ENCODE measurements around the gene VSX2.
"Not testable (repeated sequence)": the region's sequence is repeated elsewhere in the genome, so short reads cannot be mapped to it uniquely, and the experiment has no call there.

VSX2 gene

DNA sequence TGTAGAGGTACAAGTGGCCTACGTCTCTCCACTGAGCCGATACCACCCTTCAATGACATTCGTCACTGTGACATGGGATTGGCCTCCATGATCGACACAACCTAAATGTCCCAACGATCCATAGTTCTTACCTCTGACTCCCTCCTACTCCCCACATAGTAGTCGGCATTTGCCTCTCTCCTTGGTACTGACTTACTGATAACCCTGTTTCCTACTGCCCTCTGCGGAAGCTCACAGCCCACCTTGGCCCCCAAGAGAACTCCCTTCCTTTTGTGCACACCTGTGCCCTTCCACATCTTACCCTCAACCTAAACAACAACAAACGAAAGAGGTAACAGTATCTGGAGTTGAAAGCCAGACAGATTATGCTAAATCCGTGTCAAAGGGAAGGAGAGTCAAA is 23.9 kb downstream of the VSX2 start:
- DNase-seq (ENCODE audit: low read depth), result no peak
- TF ChIP-seq, protein P1, sequence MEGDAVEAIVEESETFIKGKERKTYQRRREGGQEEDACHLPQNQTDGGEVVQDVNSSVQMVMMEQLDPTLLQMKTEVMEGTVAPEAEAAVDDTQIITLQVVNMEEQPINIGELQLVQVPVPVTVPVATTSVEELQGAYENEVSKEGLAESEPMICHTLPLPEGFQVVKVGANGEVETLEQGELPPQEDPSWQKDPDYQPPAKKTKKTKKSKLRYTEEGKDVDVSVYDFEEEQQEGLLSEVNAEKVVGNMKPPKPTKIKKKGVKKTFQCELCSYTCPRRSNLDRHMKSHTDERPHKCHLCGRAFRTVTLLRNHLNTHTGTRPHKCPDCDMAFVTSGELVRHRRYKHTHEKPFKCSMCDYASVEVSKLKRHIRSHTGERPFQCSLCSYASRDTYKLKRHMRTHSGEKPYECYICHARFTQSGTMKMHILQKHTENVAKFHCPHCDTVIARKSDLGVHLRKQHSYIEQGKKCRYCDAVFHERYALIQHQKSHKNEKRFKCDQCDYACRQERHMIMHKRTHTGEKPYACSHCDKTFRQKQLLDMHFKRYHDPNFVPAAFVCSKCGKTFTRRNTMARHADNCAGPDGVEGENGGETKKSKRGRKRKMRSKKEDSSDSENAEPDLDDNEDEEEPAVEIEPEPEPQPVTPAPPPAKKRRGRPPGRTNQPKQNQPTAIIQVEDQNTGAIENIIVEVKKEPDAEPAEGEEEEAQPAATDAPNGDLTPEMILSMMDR (IDR thresholded peaks at IDR 0.05; ENCODE audit: insufficient read depth, low read depth, low read length, missing control alignments), result no peak
- H3K4me3 ChIP-seq (ENCODE audit: low read depth, low read length), result no peak overlapping the region

- TF ChIP-seq, protein P1 (IDR thresholded peaks at IDR 0.05; ENCODE audit: insufficient read depth, low read depth, low read length, missing control alignments), result no peak
- no peak overlapping the region for H3K4me3 ChIP-seq (ENCODE audit: low read depth, low read length)
- DNase-seq (ENCODE audit: low read depth), result no peak
These were observed 24.7 kb downstream of the VSX2 start for GRCh38 chr14:74263921-74264320.

- DNase-seq (ENCODE audit: low read depth), result no peak
- H3K4me3 ChIP-seq (ENCODE audit: low read depth, low read length), result no peak overlapping the region
- TF ChIP-seq, protein P1 (IDR thresholded peaks at IDR 0.05; ENCODE audit: insufficient read depth, low read depth, low read length, missing control alignments), result no peak
These were observed 26.2 kb downstream of the VSX2 start for GRCh38 chr14:74265301-74265965.

DNA sequence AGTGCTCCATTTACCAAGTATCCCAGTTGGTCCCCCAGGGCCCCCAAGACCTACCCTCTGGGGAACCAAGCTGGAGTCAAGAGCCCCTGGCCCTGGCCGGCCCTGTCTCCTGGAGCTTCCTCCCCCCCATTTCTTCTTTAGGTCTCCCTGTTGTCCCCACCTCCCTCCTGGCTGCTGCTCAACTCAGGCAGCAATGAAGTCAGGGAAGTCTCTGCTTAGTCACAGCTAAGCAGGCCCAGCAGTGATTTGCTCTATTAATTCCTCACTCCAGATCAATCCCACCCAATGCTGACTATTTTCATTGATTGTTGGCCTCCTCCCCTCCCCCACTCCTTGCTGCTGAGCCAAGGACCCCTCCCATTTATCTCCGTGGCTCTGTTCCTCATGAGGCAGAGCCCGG is 28.3 kb downstream of the VSX2 start:
- DNase-seq (ENCODE audit: low read depth), result no peak
- H3K4me3 ChIP-seq (ENCODE audit: low read depth, low read length), result no peak overlapping the region
- TF ChIP-seq, protein P1 (IDR thresholded peaks at IDR 0.05; ENCODE audit: insufficient read depth, low read depth, low read length, missing control alignments), result no peak

GRCh38 chr14:74270382-74271177 is 31.3 kb downstream of the VSX2 start:
- DNase-seq (ENCODE audit: low read depth); H3K4me3 ChIP-seq (ENCODE audit: low read depth, low read length): not testable (repeated sequence)

GRCh38 chr14:74271365-74271764 is 32.1 kb downstream of the VSX2 start:
- no peak for DNase-seq (ENCODE audit: low read depth)
- H3K4me3 ChIP-seq (ENCODE audit: low read depth, low read length), result no peak overlapping the region
- TF ChIP-seq, protein P1 (IDR thresholded peaks at IDR 0.05; ENCODE audit: insufficient read depth, low read depth, low read length, missing control alignments), result no peak

GRCh38 chr14:74275241-74275841 is 36.1 kb downstream of the VSX2 start:
- DNase-seq (ENCODE audit: low read depth), result no peak
- H3K4me3 ChIP-seq (ENCODE audit: low read depth, low read length), result no peak overlapping the region
- TF ChIP-seq, protein P1 (IDR thresholded peaks at IDR 0.05; ENCODE audit: insufficient read depth, low read depth, low read length, missing control alignments), result no peak

All from GM12865 (cell line).